Upper lobe of left lung (tissue), 6 donors: ENCODE data around the gene RNF182. TPM values are rescaled to one million over a fixed set of nuclear protein-coding genes. Genes with fewer than 3 reads are reported as not detected.
A peak's percentile ranks its signal among the peaks of the same experiment; 100 is the strongest.
"Not testable (repeated sequence)": the region's sequence is repeated elsewhere in the genome, so short reads cannot be mapped to it uniquely, and the experiment has no call there.

Source experiments
- ATAC-seq, 2 donors: fragments of 200-7000 bp; cut with Tn5 transposase; one replicate each; pipeline ENCODE4 v1.9.1; 2022; ENCODE audit warnings: mild to moderate bottlenecking in 2 of 2, moderate library complexity in 2 of 2; ENCODE audit not compliant: low FRiP score in 2 of 2
- DNase-seq, 2 donors: peaks; one replicate each; pipeline ENCODE4 v3.0.0-alpha.2; 2019 to 2020
- H3K27ac ChIP-seq, 4 donors: fragments of 200-600 bp; sonication (generic); one replicate each; pipeline ENCODE4 v1.5.1; 2016 to 2019
- H3K27me3 ChIP-seq, 4 donors: fragments of 200-600 bp; sonication (generic); one replicate each; pipeline ENCODE4 v1.5.1; 2017 to 2019
- H3K36me3 ChIP-seq, 4 donors: fragments of 200-600 bp; sonication (generic); one replicate each; pipeline ENCODE4 v1.5.1; 2016 to 2019
- H3K4me1 ChIP-seq, 4 donors: fragments of 200-600 bp; sonication (generic); one replicate each; pipeline ENCODE4 v1.5.1; 2018 to 2019
- H3K4me3 ChIP-seq, 4 donors: fragments of 200-600 bp; sonication (generic); one replicate each; pipeline ENCODE4 v1.5.1; 2017 to 2019; ENCODE audit warnings: mild to moderate bottlenecking in 2 of 4, moderate library complexity in 1 of 4
- H3K9me3 ChIP-seq, 4 donors: fragments of 200-600 bp; sonication (generic); one replicate each; pipeline ENCODE4 v1.5.1; 2018 to 2019
- CTCF ChIP-seq, 6 experiments: fragments of 450-650 bp in 4 of 6; fragments of 200-600 bp in 2 of 6; sonication (generic) in 2 of 6; IDR thresholded peaks; one replicate each; pipeline ENCODE4 v1.5.1; 2016 to 2019; ENCODE audit warnings: antibody characterized with exemption in 6 of 6
- EP300 ChIP-seq, 4 donors: sonication (generic); formaldehyde crosslinking; IDR thresholded peaks; one replicate each; pipeline ENCODE4 v1.5.1; 2017; ENCODE audit warnings: antibody characterized with exemption in 4 of 4, control low read depth in 2 of 4
- POLR2A ChIP-seq, 4 donors: fragments of 450-650 bp; IDR thresholded peaks; one replicate each; pipeline ENCODE4 v1.5.1; 2016 to 2017; ENCODE audit warnings: antibody characterized with exemption in 4 of 4, mild to moderate bottlenecking in 2 of 4
- POLR2AphosphoS5 ChIP-seq, 2 donors: sonication (generic); formaldehyde crosslinking; IDR thresholded peaks; one replicate each; pipeline ENCODE4 v1.5.1; 2017; ENCODE audit warnings: antibody characterized with exemption in 2 of 2
- WGBS, 2 donors: methylation state at CpG; one replicate each; pipeline ENCODE4 v1.1.5; 2017 to 2018; 5-methylcytosine and 5-hydroxymethylcytosine counted together
- total RNA-seq, 6 donors: library from RNA; depleted of rRNA in 4 of 6; stranded (reverse); fragments of >200 nt in 4 of 6; gene quantifications; one replicate each; pipeline versions ENCODE4 v1.1.0 to v1.2.1, GENCODE V29; 2016 to 2021
- donor health status: DM: no; HTN: no; CAD: no; lungs with moderate emphysema.
- donor health status: DM: no; HTN: yes; CAD: no; lungs with severe emphysema.

The RNF182 gene
- total RNA-seq, 6 donors from 2014 or later, result 1.4 to 4.3 (median 2.5) TPM

- TF ChIP-seq CTCF (IDR thresholded peaks at IDR 0.05), result no peak
- TF ChIP-seq EP300 (IDR thresholded peaks at IDR 0.05), result no peak
- TF ChIP-seq POLR2A (IDR thresholded peaks at IDR 0.05), result no peak
- TF ChIP-seq POLR2AphosphoS5 (IDR thresholded peaks at IDR 0.05), result no peak
- DNase-seq, result peak in 1 of 2 donors; percentile 21
- Histone ChIP-seq H3K4me1 (peaks cover 0 to 3% (median 0%) of the 10 kb centered on the region in 4 donors), H3K27me3 (no peaks in the 10 kb centered on the region), H3K4me3 (no peak overlapping the region), H3K36me3 (no peaks in the 10 kb centered on the region), H3K9me3 (no peaks in the 10 kb centered on the region), H3K27ac (no peak overlapping the region)
- 81 to 87% methylated on average over 12 of the region's 12 CpGs for WGBS, 2 donors
- ATAC-seq, result no peak
Measured at GRCh38 chr6:14016432-14016831, 91.7 kb downstream of the RNF182 start.

- DNase-seq (no peak), ATAC-seq (peak in 1 of 2 donors; percentile 40)
- Histone ChIP-seq H3K27ac (no peak overlapping the region), H3K4me3 (no peak overlapping the region), H3K27me3 (no peaks in the 10 kb centered on the region), H3K4me1 (peaks cover 0 to 3% (median 0%) of the 10 kb centered on the region in 4 donors), H3K9me3 (no peaks in the 10 kb centered on the region), H3K36me3 (no peaks in the 10 kb centered on the region)
- no peak for TF ChIP-seq CTCF (IDR thresholded peaks at IDR 0.05)
- TF ChIP-seq POLR2AphosphoS5 (IDR thresholded peaks at IDR 0.05), result no peak
- TF ChIP-seq POLR2A (IDR thresholded peaks at IDR 0.05), result no peak
- no peak for TF ChIP-seq EP300 (IDR thresholded peaks at IDR 0.05)
- 55 to 61% methylated on average over 5 of the region's 5 CpGs for WGBS, 2 donors
Measured at GRCh38 chr6:14016935-14017625, 92.3 kb downstream of the RNF182 start.

- 92 to 94% methylated on average over 15 to 39 of the region's 46 CpGs for WGBS, 2 donors
- H3K27me3 ChIP-seq, result no peaks in the 10 kb centered on the region
- TF ChIP-seq POLR2A (IDR thresholded peaks at IDR 0.05) (no peak), EP300 (IDR thresholded peaks at IDR 0.05) (no peak), CTCF (IDR thresholded peaks at IDR 0.05) (no peak), POLR2AphosphoS5 (IDR thresholded peaks at IDR 0.05) (no peak)
- no peaks in the 10 kb centered on the region for H3K9me3 ChIP-seq
- H3K4me1 ChIP-seq, result peaks cover 0 to 3% (median 0%) of the 10 kb centered on the region in 4 donors
- no peak overlapping the region for H3K27ac ChIP-seq
- H3K4me3 ChIP-seq, result no peak overlapping the region
- ATAC-seq, result no peak
- no peaks in the 10 kb centered on the region for H3K36me3 ChIP-seq
- DNase-seq, result peak in 1 of 2 donors; percentile 76
Measured at GRCh38 chr6:14017626-14018475, 93.1 kb downstream of the RNF182 start.

GRCh38 chr6:14018559-14018958 is 93.8 kb downstream of the RNF182 start:
- H3K36me3 ChIP-seq, H3K9me3 ChIP-seq, H3K4me1 ChIP-seq, H3K27ac ChIP-seq, ATAC-seq, DNase-seq, H3K4me3 ChIP-seq, H3K27me3 ChIP-seq: not testable (repeated sequence)
- 92 to 93% methylated on average over 6 of the region's 6 CpGs for WGBS, 2 donors

- Histone ChIP-seq H3K9me3 (no peaks in the 10 kb centered on the region), H3K27ac (no peak overlapping the region), H3K36me3 (no peaks in the 10 kb centered on the region), H3K4me1 (peaks cover 0 to 3% (median 0%) of the 10 kb centered on the region in 4 donors), H3K4me3 (no peak overlapping the region), H3K27me3 (no peaks in the 10 kb centered on the region)
- ATAC-seq, result no peak
- WGBS, 2 donors, result 100% methylated on average over 2 of the region's 2 CpGs
- no peak for DNase-seq
- no peak for TF ChIP-seq CTCF (IDR thresholded peaks at IDR 0.05)
- no peak for TF ChIP-seq POLR2A (IDR thresholded peaks at IDR 0.05)
- no peak for TF ChIP-seq POLR2AphosphoS5 (IDR thresholded peaks at IDR 0.05)
- TF ChIP-seq EP300 (IDR thresholded peaks at IDR 0.05), result no peak
Measured at GRCh38 chr6:14020551-14020950, 95.8 kb downstream of the RNF182 start.
